ENCODE data around the gene FAM151B. TPM values are rescaled to one million over a fixed set of nuclear protein-coding genes. Genes with fewer than 3 reads are reported as not detected.

The FAM151B gene
- total RNA-seq, 1 experiment from 2014 or later: 2.4 TPM

- TF ChIP-seq CTCF (IDR thresholded peaks at IDR 0.05; ENCODE audit: insufficient read depth in 1 of 2, low read depth in 1 of 2, low read length in 1 of 2, severe bottlenecking in 1 of 2, unreplicated experiment in 1 of 2): no peak
- intact Hi-C loops (cut with micrococcal nuclease; ENCODE audit: unreplicated experiment): loop anchor here (10.0 kb wide), 2 partner anchors 81 to 111 kb away; no protein-coding TSS in a partner anchor
- Histone ChIP-seq H3K27me3 (replicated peaks; ENCODE audit: control insufficient read depth, insufficient read depth, low read length) (no peaks in the 10 kb centered on the region), H3K4me1 (no peaks in the 10 kb centered on the region), H3K4me3 (ENCODE audit: low read depth, low read length) (no peak overlapping the region), H3K9me3 (no peaks in the 10 kb centered on the region), H3K36me3 (ENCODE audit: control insufficient read depth, insufficient read depth, low read length) (no peaks in the 10 kb centered on the region)
- ChIA-PET CTCF (no interaction called here), POLR2A (no interaction called here)
- Mint-ChIP-seq H3K9me3 (ENCODE audit: unreplicated experiment) (peaks cover 12% of the 10 kb centered on the region), H3K27me3 (ENCODE audit: insufficient read depth, unreplicated experiment) (no peaks in the 10 kb centered on the region), H3K4me3 (ENCODE audit: unreplicated experiment) (no peak overlapping the region), H3K36me3 (ENCODE audit: insufficient read depth, unreplicated experiment) (peaks cover 63% of the 10 kb centered on the region), H3K27ac (ENCODE audit: unreplicated experiment) (no peak overlapping the region), H3K4me1 (ENCODE audit: low read depth, unreplicated experiment) (peaks cover 12% of the 10 kb centered on the region)
- DNase-seq: no peak
- no TSS peak for BruUV-seq (replicated peaks)
Measured at GRCh38 chr5:80483636-80484232, 4.2 kb upstream of the FAM151B start.

GRCh38 chr5:80487444-80487828 lies 464 bp upstream of the FAM151B start:
- BruUV-seq (replicated peaks): TSS peak; percentile 38
- no peaks in the 10 kb centered on the region for H3K27me3 Mint-ChIP-seq (ENCODE audit: insufficient read depth, unreplicated experiment)
- Histone ChIP-seq H3K9me3 (no peaks in the 10 kb centered on the region), H3K4me3 (ENCODE audit: low read depth, low read length) (peak overlapping the region; percentile 76), H3K36me3 (ENCODE audit: control insufficient read depth, insufficient read depth, low read length) (no peaks in the 10 kb centered on the region), H3K4me1 (0 out of 2 replicates have a peak, but pooled peaks cover 3% of the 10 kb centered on the region), H3K27me3 (replicated peaks; ENCODE audit: control insufficient read depth, insufficient read depth, low read length) (no peaks in the 10 kb centered on the region)
- CTCF ChIA-PET: interaction anchor here (0.6 kb wide), 1 partner anchor 12 kb away, joined by 3 read pairs; no protein-coding TSS in a partner anchor
- H3K9me3 Mint-ChIP-seq (ENCODE audit: unreplicated experiment): peaks cover 11% of the 10 kb centered on the region
- peak overlapping the region; percentile 92 for H3K4me3 Mint-ChIP-seq (ENCODE audit: unreplicated experiment)
- POLR2A ChIA-PET: interaction anchor here (0.7 to 1.7 kb wide), 2 partner anchors 167 to 180 kb away, joined by 3 to 8 read pairs; partner anchors contain the start of genes DHFR and MSH3
- peaks cover 32% of the 10 kb centered on the region for H3K4me1 Mint-ChIP-seq (ENCODE audit: low read depth, unreplicated experiment)
- H3K27ac Mint-ChIP-seq (ENCODE audit: unreplicated experiment): peak overlapping the region; percentile 84
- intact Hi-C loops (cut with micrococcal nuclease; ENCODE audit: unreplicated experiment): loop anchor here (10.0 kb wide), 2 partner anchors 77 to 107 kb away; no protein-coding TSS in a partner anchor
- DNase-seq: no peak
- H3K36me3 Mint-ChIP-seq (ENCODE audit: insufficient read depth, unreplicated experiment): peaks cover 46% of the 10 kb centered on the region
- TF ChIP-seq CTCF (IDR thresholded peaks at IDR 0.05; ENCODE audit: insufficient read depth in 1 of 2, low read depth in 1 of 2, low read length in 1 of 2, severe bottlenecking in 1 of 2, unreplicated experiment in 1 of 2): no peak

GRCh38 chr5:80491296-80491695 lies 3.4 kb downstream of the FAM151B start:
- Mint-ChIP-seq H3K27ac (ENCODE audit: unreplicated experiment) (no peak overlapping the region), H3K36me3 (ENCODE audit: insufficient read depth, unreplicated experiment) (peaks cover 24% of the 10 kb centered on the region)
- CTCF ChIA-PET: no interaction called here

More at GRCh38 chr5:80491296-80491695, 3.4 kb downstream of the FAM151B start:
- Histone ChIP-seq H3K36me3 (ENCODE audit: control insufficient read depth, insufficient read depth, low read length) (no peaks in the 10 kb centered on the region), H3K4me3 (ENCODE audit: low read depth, low read length) (no peak overlapping the region), H3K9me3 (no peaks in the 10 kb centered on the region), H3K27me3 (replicated peaks; ENCODE audit: control insufficient read depth, insufficient read depth, low read length) (no peaks in the 10 kb centered on the region), H3K4me1 (0 out of 2 replicates have a peak, but pooled peaks cover 3% of the 10 kb centered on the region)
- Mint-ChIP-seq H3K27me3 (ENCODE audit: insufficient read depth, unreplicated experiment) (no peaks in the 10 kb centered on the region), H3K4me1 (ENCODE audit: low read depth, unreplicated experiment) (peaks cover 31% of the 10 kb centered on the region), H3K9me3 (ENCODE audit: unreplicated experiment) (peaks cover 17% of the 10 kb centered on the region), H3K4me3 (ENCODE audit: unreplicated experiment) (no peak overlapping the region)
- BruUV-seq (replicated peaks): no TSS peak
- POLR2A ChIA-PET: interaction anchor here (0.6 kb wide), 1 partner anchor 149 kb away, joined by 3 read pairs; no protein-coding TSS in a partner anchor
- intact Hi-C loops (cut with micrococcal nuclease; ENCODE audit: unreplicated experiment): no loop called here
- no peak for DNase-seq
- no peak for TF ChIP-seq CTCF (IDR thresholded peaks at IDR 0.05; ENCODE audit: insufficient read depth in 1 of 2, low read depth in 1 of 2, low read length in 1 of 2, severe bottlenecking in 1 of 2, unreplicated experiment in 1 of 2)

Data from Caco-2 (cell line).